ENCODE measurements around the gene CDC27.
A peak's percentile ranks its signal among the peaks of the same experiment; 100 is the strongest.
"Not testable (repeated sequence)": the region's sequence is repeated elsewhere in the genome, so short reads cannot be mapped to it uniquely, and the experiment has no call there.

The CDC27 gene

GRCh38 chr17:47120521-47121095, 68.5 kb downstream of the CDC27 start:
- TF ChIP-seq CTCF (IDR thresholded peaks at IDR 0.05; ENCODE audit: low read depth, low read length, missing control alignments) = no peak
- no peak for DNase-seq (ENCODE audit: low read depth)
- no peak overlapping the region for H3K4me3 ChIP-seq (ENCODE audit: low read depth, low read length)
- in situ Hi-C loops (cut with HindIII; ENCODE audit: low sequenced_read_pairs) = no loop called here

- in situ Hi-C loops (cut with HindIII; ENCODE audit: low sequenced_read_pairs) = no loop called here
- TF ChIP-seq CTCF (IDR thresholded peaks at IDR 0.05; ENCODE audit: low read depth, low read length, missing control alignments) = no peak
- H3K4me3 ChIP-seq (ENCODE audit: low read depth, low read length) = no peak overlapping the region
- peak; percentile 51 for DNase-seq (ENCODE audit: low read depth)
Measured at GRCh38 chr17:47119746-47120520, 69.2 kb downstream of the CDC27 start.

- no peak for DNase-seq (ENCODE audit: low read depth)
- no peak for TF ChIP-seq CTCF (IDR thresholded peaks at IDR 0.05; ENCODE audit: low read depth, low read length, missing control alignments)
- in situ Hi-C loops (cut with HindIII; ENCODE audit: low sequenced_read_pairs) = no loop called here
- no peak overlapping the region for H3K4me3 ChIP-seq (ENCODE audit: low read depth, low read length)
Measured at GRCh38 chr17:47117386-47117785, 71.7 kb downstream of the CDC27 start.

GRCh38 chr17:47106130-47106529, 83.0 kb downstream of the CDC27 start:
- DNase-seq (ENCODE audit: low read depth) = no peak
- in situ Hi-C loops (cut with HindIII; ENCODE audit: low sequenced_read_pairs) = no loop called here
- no peak for TF ChIP-seq CTCF (IDR thresholded peaks at IDR 0.05; ENCODE audit: low read depth, low read length, missing control alignments)
- no peak overlapping the region for H3K4me3 ChIP-seq (ENCODE audit: low read depth, low read length)

- DNase-seq (ENCODE audit: low read depth); H3K4me3 ChIP-seq (ENCODE audit: low read depth, low read length); in situ Hi-C loops (cut with HindIII; ENCODE audit: low sequenced_read_pairs): not testable (repeated sequence)
Measured at GRCh38 chr17:47105246-47105645, 83.8 kb downstream of the CDC27 start.

GRCh38 chr17:47102914-47103313, 86.2 kb downstream of the CDC27 start:
- H3K4me3 ChIP-seq (ENCODE audit: low read depth, low read length) = no peak overlapping the region
- no peak for DNase-seq (ENCODE audit: low read depth)
- in situ Hi-C loops (cut with HindIII; ENCODE audit: low sequenced_read_pairs) = no loop called here
- no peak for TF ChIP-seq CTCF (IDR thresholded peaks at IDR 0.05; ENCODE audit: low read depth, low read length, missing control alignments)

GRCh38 chr17:47099987-47100711, 88.9 kb downstream of the CDC27 start:
- peak; percentile 71 for DNase-seq (ENCODE audit: low read depth)
- TF ChIP-seq CTCF (IDR thresholded peaks at IDR 0.05; ENCODE audit: low read depth, low read length, missing control alignments) = no peak
- in situ Hi-C loops (cut with HindIII; ENCODE audit: low sequenced_read_pairs) = no loop called here

More at GRCh38 chr17:47099987-47100711, 88.9 kb downstream of the CDC27 start:
- peak overlapping the region; percentile 71 for H3K4me3 ChIP-seq (ENCODE audit: low read depth, low read length)

Measured in astrocyte of the cerebellum (primary cell).